HG02763 (cell line): Measurements from ENCODE around the gene RUNX2.

Experiments
- ATAC-seq: cut with Tn5 transposase; IDR thresholded peaks from one replicate; pipeline ENCODE4 v1.9.1; 2021; ENCODE audit warnings: mild to moderate bottlenecking, moderate library complexity; ENCODE audit not compliant: unreplicated experiment

The RUNX2 gene

DNA sequence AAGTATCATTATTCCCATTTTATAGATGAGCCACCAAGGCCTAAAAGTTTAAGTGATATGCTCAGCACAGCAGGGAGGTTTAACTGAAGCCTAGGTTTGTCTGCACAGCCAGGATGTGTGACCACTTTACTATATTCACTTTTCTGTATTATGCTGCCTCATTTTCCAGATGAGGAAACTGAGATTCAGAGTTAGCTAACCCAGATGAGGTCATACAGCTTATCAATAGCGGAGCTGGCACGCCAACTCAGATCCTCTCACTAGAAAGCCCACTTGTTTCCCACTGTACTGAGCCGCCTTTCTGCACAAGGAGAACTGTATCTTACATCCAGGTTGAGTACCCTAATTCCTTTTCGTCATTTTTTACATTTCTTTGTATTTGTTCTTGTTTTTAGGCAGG, 181.3 kb downstream of the RUNX2 start:
- ATAC-seq = no peak

DNA sequence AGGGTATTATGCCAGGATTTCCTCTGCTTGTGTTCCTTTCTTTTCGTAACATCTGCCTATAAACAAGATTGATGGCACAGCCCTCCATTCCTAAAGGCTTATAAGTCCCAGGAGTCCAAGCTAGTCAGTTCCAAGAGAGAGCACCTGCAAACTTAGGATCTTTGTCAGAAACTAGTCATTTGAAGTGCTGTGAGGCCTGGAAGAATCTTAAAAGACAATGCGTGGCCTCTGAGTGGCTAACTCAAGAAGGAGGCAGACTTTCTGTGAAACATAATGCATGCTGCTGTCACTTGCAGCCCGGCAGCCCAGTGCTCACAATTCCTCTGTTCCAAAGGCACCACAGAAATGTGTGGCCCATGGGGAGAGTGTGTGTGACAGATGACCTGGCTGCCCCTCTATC, 184.6 kb downstream of the RUNX2 start:
- ATAC-seq = no peak

DNA sequence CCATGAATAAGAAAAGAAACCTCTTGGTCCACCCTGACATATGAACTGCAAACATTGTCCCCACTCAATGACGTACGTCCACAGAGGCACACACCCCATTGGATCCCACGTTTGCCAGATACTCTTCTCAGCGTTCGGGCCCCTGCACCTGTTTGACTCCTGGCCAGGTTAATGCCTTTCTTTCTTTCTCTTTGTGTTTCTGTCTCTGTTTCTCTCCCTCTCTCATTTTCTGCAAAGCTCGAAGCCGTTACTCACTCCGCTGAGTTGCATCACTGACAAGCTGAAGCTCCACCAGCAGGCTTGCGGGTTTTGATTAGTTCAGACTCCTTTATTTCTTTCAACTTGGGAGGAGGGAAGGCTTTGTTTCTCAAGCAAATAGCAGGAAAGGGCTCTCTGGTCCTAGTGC, 185.1 kb downstream of the RUNX2 start:
- no peak for ATAC-seq

DNA sequence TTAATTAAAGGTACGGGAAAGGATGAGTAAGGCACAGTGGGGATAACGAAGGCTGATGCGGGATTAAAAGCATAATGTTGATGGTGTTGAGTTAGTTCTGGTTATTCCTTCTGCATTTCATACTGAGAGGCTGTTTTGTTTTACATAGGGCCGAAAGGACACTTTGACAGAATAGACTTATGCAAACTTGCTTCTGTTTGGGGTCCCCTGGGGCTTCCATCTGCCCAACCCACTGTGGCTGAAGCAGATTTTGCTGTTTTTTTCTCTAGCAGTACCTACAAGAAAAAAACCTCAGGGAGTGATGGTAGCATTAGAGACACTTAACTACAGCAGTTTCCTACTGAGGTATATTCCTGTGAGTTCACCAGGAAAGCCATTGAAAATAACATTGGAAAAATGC, 185.7 kb downstream of the RUNX2 start:
- ATAC-seq = no peak

- ATAC-seq = no peak
These were observed 186.5 kb downstream of the RUNX2 start for GRCh38 chr6:45514454-45515230.

- ATAC-seq = no peak
These were observed 190.0 kb downstream of the RUNX2 start for GRCh38 chr6:45518013-45518720.

GRCh38 chr6:45521226-45521625, 193.1 kb downstream of the RUNX2 start:
- ATAC-seq = no peak

DNA sequence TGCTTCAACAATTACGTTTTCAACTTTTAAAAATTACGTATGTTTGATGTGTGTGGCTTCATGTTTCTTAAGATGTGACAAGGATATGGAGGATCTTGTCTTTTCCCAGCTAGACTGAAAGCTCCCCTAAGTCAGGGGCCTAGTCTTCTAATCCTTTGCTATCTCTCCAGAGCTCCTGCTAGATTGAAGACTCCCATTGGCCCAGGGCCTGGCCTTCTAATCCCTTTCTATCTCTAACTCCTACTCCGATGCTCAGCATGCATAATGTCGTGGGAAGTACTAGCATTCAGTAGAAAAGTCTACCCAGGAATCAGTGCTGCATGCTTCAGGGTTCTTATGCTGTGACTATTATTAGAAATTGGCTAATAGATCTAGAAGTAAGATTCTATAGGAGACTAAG, 194.4 kb downstream of the RUNX2 start:
- no peak for ATAC-seq

DNA sequence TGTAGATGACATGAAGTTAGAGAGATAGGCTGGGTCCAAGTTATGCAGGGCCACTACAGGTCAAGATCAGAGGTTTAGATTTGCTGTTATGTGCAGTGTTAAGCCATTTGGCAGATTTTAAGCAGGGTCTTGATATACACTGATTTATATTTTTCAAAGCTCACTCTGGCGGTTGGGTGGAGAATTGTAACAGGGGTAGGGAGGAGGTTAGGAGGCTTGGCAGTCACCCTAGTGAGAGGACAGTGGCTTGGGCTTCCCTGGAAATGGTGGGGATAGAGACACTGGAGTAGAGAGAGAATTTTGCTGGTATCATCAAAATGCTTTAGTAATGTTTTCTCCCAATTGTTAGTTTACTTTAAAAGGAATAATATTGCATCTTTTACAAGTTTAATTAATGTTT, 199.1 kb downstream of the RUNX2 start:
- ATAC-seq = no peak

DNA sequence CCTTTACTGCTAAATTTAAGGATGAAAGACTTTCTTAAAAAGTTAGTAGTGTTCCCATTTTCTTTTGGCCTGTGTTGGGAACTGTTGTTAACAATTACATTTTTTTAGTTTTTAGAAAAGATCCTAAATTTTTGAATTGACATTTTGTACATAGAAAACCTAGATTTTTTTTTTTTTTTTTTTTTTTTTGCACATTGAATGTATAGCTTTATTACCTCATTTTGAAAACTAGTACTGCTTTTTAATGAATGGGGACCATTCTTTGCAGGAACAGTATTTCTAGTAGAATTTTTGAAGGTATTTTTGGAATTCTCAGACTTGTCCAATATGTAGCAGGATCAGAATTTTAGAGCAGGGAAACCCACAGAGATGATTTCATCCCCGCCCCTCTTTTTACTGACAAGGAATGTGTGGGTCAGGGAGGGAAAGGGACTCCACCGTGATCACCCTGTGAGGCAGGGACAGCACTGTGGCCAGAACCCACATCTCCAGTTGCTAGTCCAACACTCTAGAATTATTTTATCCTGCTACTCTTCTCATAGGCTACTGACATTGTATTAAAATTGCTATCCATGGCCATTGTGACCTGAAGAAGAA, 204.0 kb downstream of the RUNX2 start:
- ATAC-seq = no peak

DNA sequence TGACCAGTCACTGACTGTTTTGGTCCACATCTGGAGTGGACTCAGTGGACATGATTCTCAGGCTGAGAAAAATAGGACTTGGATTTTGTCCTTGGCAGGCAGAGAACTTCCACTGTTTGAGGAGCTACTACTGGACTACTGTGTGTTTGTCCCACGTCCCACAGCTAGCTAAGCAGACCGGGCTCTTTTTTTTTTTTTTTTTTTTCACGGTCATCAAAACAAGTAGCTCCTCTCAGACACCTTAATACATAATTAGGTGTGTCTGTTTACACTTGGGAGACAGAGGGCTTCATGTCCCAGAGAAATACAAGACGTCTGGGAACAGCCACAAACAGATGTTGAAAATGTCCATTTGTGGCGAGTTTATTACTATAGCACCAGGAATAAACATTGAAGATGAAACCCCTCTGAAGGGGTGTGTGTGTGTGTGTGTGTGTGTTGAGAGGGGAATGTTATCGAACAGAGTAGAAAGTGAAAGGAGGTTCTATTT, 204.6 kb downstream of the RUNX2 start:
- ATAC-seq = no peak

DNA sequence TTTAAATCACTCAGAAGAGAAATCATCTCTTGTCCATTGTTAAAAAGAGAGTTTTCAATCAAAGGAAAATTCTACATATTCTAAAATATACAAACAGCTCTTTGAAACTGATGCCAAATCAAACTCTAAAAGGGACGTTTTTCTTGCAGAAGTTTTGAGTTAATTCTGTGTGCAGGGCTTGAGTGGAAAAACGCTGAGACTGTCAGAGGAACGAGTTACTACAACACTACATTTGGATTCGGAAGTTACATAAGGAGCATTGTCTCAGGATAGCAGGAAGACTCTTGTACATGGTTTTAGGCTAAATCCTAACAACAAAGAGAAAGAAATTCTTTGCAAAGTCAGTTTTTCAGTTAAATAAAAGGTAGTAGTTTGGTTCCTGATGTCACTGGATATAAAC, 205.3 kb downstream of the RUNX2 start:
- ATAC-seq = no peak

GRCh38 chr6:45535933-45536332, 207.8 kb downstream of the RUNX2 start:
- no peak for ATAC-seq

DNA sequence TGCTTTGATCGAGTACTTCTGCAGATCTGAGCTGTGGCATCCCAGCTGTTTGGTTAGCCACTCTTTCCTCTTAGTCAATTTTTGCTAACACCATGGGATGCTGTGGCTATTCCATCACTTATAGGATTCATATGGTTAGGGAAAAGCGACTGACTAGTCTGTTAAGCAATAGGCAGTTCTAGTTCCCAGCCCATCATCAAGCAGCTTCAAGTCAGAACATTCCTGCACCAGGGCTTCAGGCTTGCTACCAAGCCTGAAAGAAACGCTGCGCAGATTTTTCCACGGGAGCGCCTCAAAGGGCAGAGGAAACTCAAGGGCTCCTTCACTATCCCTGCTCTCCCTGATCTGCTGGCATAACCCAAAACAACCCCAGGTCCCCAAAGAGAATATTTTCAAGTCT, 209.4 kb downstream of the RUNX2 start:
- ATAC-seq = no peak

GRCh38 chr6:45538641-45539547, 210.8 kb downstream of the RUNX2 start:
- no peak for ATAC-seq

- ATAC-seq = no peak
These were observed 212.3 kb downstream of the RUNX2 start for GRCh38 chr6:45540375-45540920.

- no peak for ATAC-seq
These were observed 213.8 kb downstream of the RUNX2 start for GRCh38 chr6:45541934-45542333.

DNA sequence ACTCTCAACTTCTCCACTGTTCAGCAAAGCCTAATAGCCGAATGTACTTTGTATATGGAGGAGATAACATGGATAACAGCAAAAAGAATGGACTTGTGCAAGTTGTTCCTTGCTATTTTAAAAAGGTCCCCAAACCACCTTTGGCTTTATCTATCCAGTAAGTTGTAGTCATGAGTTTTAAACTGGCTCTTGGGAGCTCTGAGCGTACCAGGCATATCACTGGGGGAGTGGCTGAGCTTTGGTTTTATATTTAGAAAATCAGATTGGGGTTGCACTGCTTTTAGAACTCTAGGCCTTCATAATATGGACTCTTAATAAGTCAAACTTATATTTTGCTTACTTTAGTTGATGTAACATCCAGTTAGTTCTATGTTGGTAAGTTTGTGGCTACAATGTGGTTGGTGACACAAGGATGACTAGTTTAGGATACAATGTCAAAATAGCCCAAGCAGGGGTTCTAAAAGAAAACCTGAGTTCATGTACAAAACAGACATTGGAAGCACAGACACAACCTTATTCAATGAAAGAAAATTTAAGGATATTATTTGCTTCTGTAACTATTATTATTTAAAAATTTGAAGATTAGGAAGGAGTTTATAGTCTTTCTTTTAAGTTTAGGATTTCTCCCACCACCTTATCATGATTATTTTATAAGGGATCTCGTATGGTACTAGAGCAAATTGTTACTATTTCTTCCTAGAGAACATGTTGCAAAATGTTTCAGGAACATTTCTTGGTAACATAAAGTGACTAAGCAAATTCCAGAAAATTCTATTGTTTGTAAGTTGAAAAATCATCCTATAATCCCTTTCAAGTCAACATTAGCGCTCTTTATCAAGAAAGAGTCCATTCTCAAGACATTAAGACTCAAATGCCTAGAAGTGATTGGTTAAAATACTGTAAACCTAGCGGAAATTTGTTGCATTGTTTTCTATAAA, 215.4 kb downstream of the RUNX2 start:
- no peak for ATAC-seq

DNA sequence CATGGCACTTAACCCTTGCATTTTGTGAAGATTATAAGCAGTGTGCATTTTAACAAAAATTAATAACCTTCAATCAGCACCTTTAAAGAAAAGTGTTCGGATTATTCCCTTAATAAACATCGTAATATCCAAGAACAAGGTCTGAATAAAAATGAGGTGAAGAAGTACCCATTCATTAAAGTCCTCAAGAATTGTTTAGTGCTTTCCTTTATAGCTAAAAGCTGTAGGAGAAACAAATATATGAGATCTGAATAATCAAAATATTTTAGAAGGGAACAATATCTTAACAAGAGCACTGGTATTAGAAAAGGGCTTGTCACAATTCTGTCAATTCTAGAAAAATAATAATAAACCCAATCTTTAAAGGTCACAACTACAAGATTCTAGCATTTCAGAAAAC, 217.3 kb downstream of the RUNX2 start:
- ATAC-seq = no peak
